NCI-H526 treated with DMSO at 0.1 percent for 48 hours (cell line): Measurements from ENCODE around the gene ABCB7.
"Not testable (repeated sequence)": the region's sequence is repeated elsewhere in the genome, so short reads cannot be mapped to it uniquely, and the experiment has no call there.

Experiments
- DNase-seq: peaks from one replicate; lab custom pipeline; 2025; lab: John Stamatoyannopoulos, UW

ABCB7 gene

GRCh38 chrX:75096331-75096730, 59.8 kb downstream of the ABCB7 start:
- DNase-seq: no peak

- no peak for DNase-seq
Observed at GRCh38 chrX:75086731-75087195, 69.3 kb downstream of the ABCB7 start.

GRCh38 chrX:75084757-75085156, 71.3 kb downstream of the ABCB7 start:
- no peak for DNase-seq

GRCh38 chrX:75076429-75076828, 79.7 kb downstream of the ABCB7 start:
- DNase-seq: no peak

GRCh38 chrX:75074475-75074874, 81.6 kb downstream of the ABCB7 start:
- no peak for DNase-seq

- no peak for DNase-seq
Observed at GRCh38 chrX:75071334-75071733, 84.7 kb downstream of the ABCB7 start.

GRCh38 chrX:75067931-75068330, 88.2 kb downstream of the ABCB7 start:
- no peak for DNase-seq

- DNase-seq: no peak
Observed at GRCh38 chrX:75061701-75062100, 94.4 kb downstream of the ABCB7 start.

- DNase-seq: no peak
Observed at GRCh38 chrX:75051047-75051446, 105.0 kb downstream of the ABCB7 start.

- no peak for DNase-seq
Observed at GRCh38 chrX:75045369-75045768, 110.7 kb downstream of the ABCB7 start.

GRCh38 chrX:75044142-75044541, 111.9 kb downstream of the ABCB7 start:
- DNase-seq: not testable (repeated sequence)

GRCh38 chrX:75038925-75039324, 117.2 kb downstream of the ABCB7 start:
- no peak for DNase-seq
